22Rv1 (cell line): ENCODE results near the gene ANKRD13A.

Source experiments
- ZFX ChIP-seq: fragments of 450-650 bp; IDR thresholded peaks from 2 replicates; pipeline ENCODE4 v1.6.1; 2017; ENCODE audit warnings: antibody characterized with exemption, borderline replicate concordance
- TF ChIP-seq, protein P1 (sequence below): fragments of 450-650 bp; IDR thresholded peaks from 2 replicates; pipeline ENCODE4 v1.5.1; 2017; ENCODE audit warnings: mild to moderate bottlenecking

DNA sequence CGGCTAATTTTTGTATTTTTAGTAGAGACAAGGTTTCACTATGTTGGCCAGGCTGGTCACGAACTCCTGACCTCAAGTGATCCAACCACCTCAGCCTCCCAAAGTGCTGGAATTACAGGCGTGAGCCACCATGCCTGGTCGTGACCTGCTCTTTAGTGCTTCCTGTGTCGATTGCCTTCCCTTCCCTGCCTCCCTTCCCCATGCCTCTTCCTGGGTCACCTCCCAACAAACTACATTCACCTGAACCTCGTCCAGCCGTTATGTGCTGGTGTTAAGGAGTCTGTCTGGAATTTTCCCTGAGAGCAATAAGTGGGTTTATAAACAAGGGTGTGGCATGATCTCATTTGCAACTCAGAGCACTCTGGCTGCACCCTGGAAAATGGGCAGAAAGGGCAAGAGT, 81.2 kb downstream of the ANKRD13A start:
- TF ChIP-seq, protein P1, sequence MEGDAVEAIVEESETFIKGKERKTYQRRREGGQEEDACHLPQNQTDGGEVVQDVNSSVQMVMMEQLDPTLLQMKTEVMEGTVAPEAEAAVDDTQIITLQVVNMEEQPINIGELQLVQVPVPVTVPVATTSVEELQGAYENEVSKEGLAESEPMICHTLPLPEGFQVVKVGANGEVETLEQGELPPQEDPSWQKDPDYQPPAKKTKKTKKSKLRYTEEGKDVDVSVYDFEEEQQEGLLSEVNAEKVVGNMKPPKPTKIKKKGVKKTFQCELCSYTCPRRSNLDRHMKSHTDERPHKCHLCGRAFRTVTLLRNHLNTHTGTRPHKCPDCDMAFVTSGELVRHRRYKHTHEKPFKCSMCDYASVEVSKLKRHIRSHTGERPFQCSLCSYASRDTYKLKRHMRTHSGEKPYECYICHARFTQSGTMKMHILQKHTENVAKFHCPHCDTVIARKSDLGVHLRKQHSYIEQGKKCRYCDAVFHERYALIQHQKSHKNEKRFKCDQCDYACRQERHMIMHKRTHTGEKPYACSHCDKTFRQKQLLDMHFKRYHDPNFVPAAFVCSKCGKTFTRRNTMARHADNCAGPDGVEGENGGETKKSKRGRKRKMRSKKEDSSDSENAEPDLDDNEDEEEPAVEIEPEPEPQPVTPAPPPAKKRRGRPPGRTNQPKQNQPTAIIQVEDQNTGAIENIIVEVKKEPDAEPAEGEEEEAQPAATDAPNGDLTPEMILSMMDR = no peak
- TF ChIP-seq ZFX = no peak
